SK-N-SH (cell line): ENCODE data around the gene ARHGDIG. TPM values are rescaled to one million over a fixed set of nuclear protein-coding genes. Genes with fewer than 3 reads are reported as not detected.

Source experiments
- CTCF ChIA-PET: fragments of 300-600, 350-600 bp; formaldehyde crosslinking; extraction: SDS; loops from one replicate; lab custom pipeline; 2021; lab: Yijun Ruan, JAX
- POLR2A ChIA-PET: fragments of 350-600 bp; sonication (Branson Sonifier 250); formaldehyde crosslinking; extraction: SDS; loops from one replicate; lab custom pipeline; 2020; ENCODE audit warnings: antibody characterized with exemption, inconsistent platforms; lab: Yijun Ruan, JAX
- DNase-seq: peaks from one replicate; pipeline ENCODE4 v3.0.0; 2012
- H2AFZ ChIP-seq: fragments of 200-600 bp; sonication (generic); 2 replicates; pipeline ENCODE4 v1.8.1; 2016; ENCODE audit warnings: antibody characterized with exemption, mild to moderate bottlenecking, low read depth
- H3F3A ChIP-seq: fragments of 200-600 bp; sonication (generic); replicated peaks from 2 replicates; pipeline ENCODE3; 2016; ENCODE audit warnings: antibody characterized with exemption, mild to moderate bottlenecking; ENCODE audit not compliant: insufficient read depth
- H3K27ac ChIP-seq, 2 experiments: fragments of 200-500 bp in 1 of 2; fragments of 200-600 bp in 1 of 2; sonication (Bioruptor generic) in 1 of 2; sonication (generic), shearing (Covaris generic) in 1 of 2; 2 replicates each; pipeline versions ENCODE4 v1.5.1 to v1.6.1; 2014 to 2016; ENCODE audit warnings: low read depth in 2 of 2, inconsistent platforms in 1 of 2, low read length in 1 of 2, mild to moderate bottlenecking in 1 of 2, mixed read lengths in 1 of 2
- H3K27me3 ChIP-seq: fragments of 200-600 bp; sonication (generic), shearing (Covaris generic); 2 replicates; pipeline ENCODE4 v1.6.1; 2016; ENCODE audit warnings: mixed run types; ENCODE audit not compliant: insufficient read depth
- H3K36me3 ChIP-seq, 2 experiments: fragments of 200-500 bp in 1 of 2; fragments of 200-600 bp in 1 of 2; sonication (Bioruptor generic) in 1 of 2; sonication (generic) in 1 of 2; replicated peaks in 1 of 2; 2 replicates each; pipeline versions ENCODE3 to v1.5.1; 2014 to 2016; ENCODE audit warnings: low read length in 1 of 2, mild to moderate bottlenecking in 1 of 2; ENCODE audit not compliant: insufficient read depth in 2 of 2, control insufficient read depth in 1 of 2
- H3K4me1 ChIP-seq, 2 experiments: fragments of 200-500 bp in 1 of 2; fragments of 200-600 bp in 1 of 2; sonication (Bioruptor generic) in 1 of 2; sonication (generic), shearing (Covaris generic) in 1 of 2; 2 replicates each; pipeline versions ENCODE4 v1.5.1 to v1.6.1; 2014 to 2016; ENCODE audit warnings: low read depth in 1 of 2, low read length in 1 of 2, mixed run types in 1 of 2; ENCODE audit not compliant: insufficient read depth in 2 of 2, control insufficient read depth in 1 of 2
- H3K4me2 ChIP-seq: fragments of 200-600 bp; sonication (generic), shearing (Covaris generic); 2 replicates; pipeline ENCODE4 v1.6.1; 2017; ENCODE audit warnings: mixed run types
- H3K4me3 ChIP-seq, 2 experiments: fragments of 200-500 bp in 1 of 2; fragments of 200-600 bp in 1 of 2; sonication (Bioruptor generic) in 1 of 2; sonication (generic), shearing (Covaris generic) in 1 of 2; 2 replicates each; pipeline versions ENCODE4 v1.5.1 to v1.8.1; 2014 to 2016; ENCODE audit warnings: low read depth in 2 of 2, inconsistent platforms in 1 of 2, low read length in 1 of 2, mild to moderate bottlenecking in 1 of 2, mixed read lengths in 1 of 2, moderate library complexity in 1 of 2
- H3K79me2 ChIP-seq: fragments of 200-600 bp; sonication (generic); 2 replicates; pipeline ENCODE4 v1.8.1; 2017; ENCODE audit warnings: mild to moderate bottlenecking; ENCODE audit not compliant: insufficient read depth
- H3K9ac ChIP-seq: fragments of 200-600 bp; sonication (generic); 2 replicates; pipeline ENCODE4 v1.6.1; 2017; ENCODE audit warnings: mixed run types
- H3K9me2 ChIP-seq: fragments of 200-600 bp; sonication (generic); 2 replicates; pipeline ENCODE4 v1.6.1; 2017; ENCODE audit warnings: mixed run types
- H3K9me3 ChIP-seq: fragments of 200-600 bp; sonication (generic); 2 replicates; pipeline ENCODE4 v1.6.1; 2017; ENCODE audit warnings: mixed run types, mild to moderate bottlenecking, moderate library complexity
- H4K20me1 ChIP-seq: fragments of 200-600 bp; sonication (generic); 2 replicates; pipeline ENCODE4 v1.6.1; 2017; ENCODE audit warnings: mild to moderate bottlenecking, mixed run types; ENCODE audit not compliant: insufficient read depth
- FOXJ3 ChIP-seq: sonication (generic); formaldehyde crosslinking; IDR thresholded peaks from 2 replicates; pipeline ENCODE4 v1.5.1; 2020; ENCODE audit warnings: mild to moderate bottlenecking, missing genetic modification reagents
- GABPA ChIP-seq: IDR thresholded peaks from 2 replicates; pipeline ENCODE4 v1.4.0; 2012; ENCODE audit warnings: low read depth, mild to moderate bottlenecking
- GATA2 ChIP-seq: sonication (generic); formaldehyde crosslinking; IDR thresholded peaks from 2 replicates; pipeline ENCODE4 v1.5.0; 2020; ENCODE audit warnings: mild to moderate bottlenecking, missing genetic modification reagents
- PBX3 ChIP-seq: IDR thresholded peaks from 2 replicates; pipeline ENCODE4; 2012
- REST ChIP-seq: IDR thresholded peaks from 2 replicates; pipeline ENCODE4 v1.6.1; 2012; ENCODE audit warnings: mild to moderate bottlenecking, low read depth, low read length, moderate library complexity
- RFX5 ChIP-seq: IDR thresholded peaks from 2 replicates; pipeline ENCODE4 v1.6.1; 2012; ENCODE audit warnings: mild to moderate bottlenecking, improper control_type of control experiment, low read length
- RXRA ChIP-seq: IDR thresholded peaks from 2 replicates; pipeline ENCODE4 v1.4.0; 2012; ENCODE audit warnings: low read depth, mild to moderate bottlenecking, borderline replicate concordance
- TAF1 ChIP-seq: IDR thresholded peaks from 2 replicates; pipeline ENCODE4 v1.6.1; 2012; ENCODE audit warnings: low read depth, mild to moderate bottlenecking, low read length, moderate library complexity, borderline replicate concordance
- TCF12 ChIP-seq: IDR thresholded peaks from 2 replicates; pipeline ENCODE4 v1.4.0; 2012
- ZBTB33 ChIP-seq: IDR thresholded peaks from 2 replicates; pipeline ENCODE4 v1.4.0; 2012; ENCODE audit warnings: low read depth, borderline replicate concordance
- WGBS: methylation state at CpG from one replicate; pipeline ENCODE4 v1.1.6; 2017; ENCODE audit warnings: low lambda C conversion rate; 5-methylcytosine and 5-hydroxymethylcytosine counted together
- polyA plus RNA-seq, 3 experiments: library from polyadenylated mRNA; depleted of rRNA; stranded (reverse); fragments of >200 nt; gene quantifications; 2 replicates each; pipeline ENCODE4 v1.2.3, GENCODE V29; 2012
- TF ChIP-seq, protein P1 (sequence below): fragments of 200-600 bp; sonication (generic); IDR thresholded peaks from 2 replicates; pipeline ENCODE4 v1.6.1; 2017; ENCODE audit warnings: antibody characterized with exemption, mild to moderate bottlenecking, moderate library complexity

ARHGDIG gene
- polyA plus RNA-seq, 1 of the 3 experiments (the other 2 are of a cell fraction): 4.8 TPM

DNA sequence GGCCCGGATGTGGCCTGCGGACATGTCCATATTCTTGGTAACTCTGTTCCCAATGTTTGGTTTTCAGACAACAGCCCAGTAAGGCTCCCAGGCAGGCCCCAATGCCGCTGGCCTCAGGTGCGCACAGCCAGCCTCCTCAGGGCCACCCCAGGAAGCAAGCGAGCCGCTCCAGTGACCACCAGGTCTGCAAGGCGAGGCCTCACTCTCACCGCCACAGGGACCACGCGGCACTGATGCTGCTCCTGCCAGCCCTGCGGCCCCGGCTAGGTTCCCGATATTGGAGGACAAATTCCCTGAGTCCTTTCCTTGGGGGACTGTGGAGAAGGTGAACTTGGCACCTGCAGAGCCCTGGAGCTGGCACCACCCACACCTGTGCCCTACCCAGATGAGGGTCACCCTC lies 21.6 kb downstream of the ARHGDIG start:
- TF ChIP-seq TCF12 (no peak), RXRA (no peak), REST (no peak), ZBTB33 (no peak), FOXJ3 (CRISPR knock-in tag) (no peak), GABPA (no peak), PBX3 (no peak), RFX5 (no peak), TAF1 (no peak), GATA2 (CRISPR knock-in tag) (no peak)
- TF ChIP-seq, protein P1, sequence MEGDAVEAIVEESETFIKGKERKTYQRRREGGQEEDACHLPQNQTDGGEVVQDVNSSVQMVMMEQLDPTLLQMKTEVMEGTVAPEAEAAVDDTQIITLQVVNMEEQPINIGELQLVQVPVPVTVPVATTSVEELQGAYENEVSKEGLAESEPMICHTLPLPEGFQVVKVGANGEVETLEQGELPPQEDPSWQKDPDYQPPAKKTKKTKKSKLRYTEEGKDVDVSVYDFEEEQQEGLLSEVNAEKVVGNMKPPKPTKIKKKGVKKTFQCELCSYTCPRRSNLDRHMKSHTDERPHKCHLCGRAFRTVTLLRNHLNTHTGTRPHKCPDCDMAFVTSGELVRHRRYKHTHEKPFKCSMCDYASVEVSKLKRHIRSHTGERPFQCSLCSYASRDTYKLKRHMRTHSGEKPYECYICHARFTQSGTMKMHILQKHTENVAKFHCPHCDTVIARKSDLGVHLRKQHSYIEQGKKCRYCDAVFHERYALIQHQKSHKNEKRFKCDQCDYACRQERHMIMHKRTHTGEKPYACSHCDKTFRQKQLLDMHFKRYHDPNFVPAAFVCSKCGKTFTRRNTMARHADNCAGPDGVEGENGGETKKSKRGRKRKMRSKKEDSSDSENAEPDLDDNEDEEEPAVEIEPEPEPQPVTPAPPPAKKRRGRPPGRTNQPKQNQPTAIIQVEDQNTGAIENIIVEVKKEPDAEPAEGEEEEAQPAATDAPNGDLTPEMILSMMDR: no peak
- no peaks in the 10 kb centered on the region for H4K20me1 ChIP-seq
- no peak for DNase-seq
- no peak overlapping the region for H3K4me3 ChIP-seq
- WGBS: 100% methylated on average over 1 of the region's 13 CpGs
- no peaks in the 10 kb centered on the region for H3K4me1 ChIP-seq
- H2AFZ ChIP-seq: no peak overlapping the region
- H3K9ac ChIP-seq: no peak overlapping the region
- POLR2A ChIA-PET: no interaction called here
- H3K27me3 ChIP-seq: no peaks in the 10 kb centered on the region
- no peaks in the 10 kb centered on the region for H3K79me2 ChIP-seq
- no peak overlapping the region for H3K4me2 ChIP-seq
- H3F3A ChIP-seq: no peaks in the 10 kb centered on the region
- CTCF ChIA-PET: interaction anchor here (1.2 kb wide), 1 partner anchor 12 kb away, joined by 3 read pairs; no protein-coding TSS in a partner anchor
- H3K27ac ChIP-seq: no peak overlapping the region
- peaks cover 0 to 12% of the 10 kb centered on the region in 2 experiments for H3K36me3 ChIP-seq
- no peaks in the 10 kb centered on the region for H3K9me3 ChIP-seq
- no peaks in the 10 kb centered on the region for H3K9me2 ChIP-seq
